Naive thymus-derived CD4-positive, alpha-beta T cell (primary cell): ENCODE results near the gene CCDC61. TPM values are rescaled to one million over a fixed set of nuclear protein-coding genes. Genes with fewer than 3 reads are reported as not detected.

ENCODE experiments used
- ATAC-seq: fragments of 150-1000 bp; cut with Tn5 transposase; 2 replicates; pipeline ENCODE4 v1.10.0; 2021; ENCODE audit warnings: mild to moderate bottlenecking, moderate library complexity
- CTCF ChIA-PET: fragments of 350-600 bp; sonication (Branson Sonifier 250); formaldehyde crosslinking; loops from one replicate; lab custom pipeline; 2021; ENCODE audit warnings: antibody characterized with exemption; lab: Charles Lee
- POLR2A ChIA-PET: fragments of 350-600 bp; sonication (Branson Sonifier 250); formaldehyde crosslinking; loops from one replicate; lab custom pipeline; 2021; ENCODE audit warnings: antibody characterized with exemption, inconsistent platforms; lab: Charles Lee
- DNase-seq, 9 donors: peaks; one replicate each; pipeline versions ENCODE4 v3.0.0 to v3.0.0-alpha.2; 2020 to 2022; ENCODE audit warnings: mixed read lengths in 1 of 9
- H3K27ac ChIP-seq: one replicate; pipeline ENCODE4 v1.7.0; 2013; ENCODE audit warnings: mild to moderate bottlenecking, low read depth, low read length, moderate library complexity
- H3K27me3 ChIP-seq, 2 donors: one replicate each; pipeline ENCODE4 v1.7.0; 2013; ENCODE audit warnings: low read length in 2 of 2, mild to moderate bottlenecking in 2 of 2, moderate library complexity in 2 of 2; ENCODE audit not compliant: control insufficient read depth in 2 of 2, insufficient read depth in 2 of 2
- H3K36me3 ChIP-seq, 3 experiments: 1 replicate in 2 of 3; 2 replicates in 1 of 3; pipeline ENCODE4 v1.7.0; 2013; ENCODE audit warnings: low read length in 3 of 3, mild to moderate bottlenecking in 3 of 3, moderate library complexity in 1 of 3; ENCODE audit not compliant: insufficient read depth in 3 of 3, control insufficient read depth in 2 of 3
- H3K4me1 ChIP-seq, 2 donors: one replicate each; pipeline ENCODE4 v1.7.0; 2013; ENCODE audit warnings: low read length in 2 of 2, mild to moderate bottlenecking in 2 of 2, moderate library complexity in 1 of 2; ENCODE audit not compliant: control insufficient read depth in 2 of 2, insufficient read depth in 2 of 2
- H3K4me3 ChIP-seq: 2 replicates; pipeline ENCODE4 v1.7.0; 2013; ENCODE audit warnings: mild to moderate bottlenecking, low read length
- H3K9me3 ChIP-seq, 3 experiments: 1 replicate in 2 of 3; 2 replicates in 1 of 3; pipeline ENCODE4 v1.7.0; 2013; ENCODE audit warnings: low read length in 3 of 3; ENCODE audit not compliant: control insufficient read depth in 2 of 3
- H3K27ac Mint-ChIP-seq, 9 donors: one replicate each; pipeline ENCODE4 v1.8.0; 2020 to 2022; ENCODE audit warnings: mixed read lengths in 9 of 9, mild to moderate bottlenecking in 8 of 9, moderate library complexity in 5 of 9, inconsistent platforms in 2 of 9
- H3K27me3 Mint-ChIP-seq, 5 donors: one replicate each; pipeline ENCODE4 v1.8.0; 2021 to 2022; ENCODE audit warnings: mixed read lengths in 5 of 5, mild to moderate bottlenecking in 1 of 5
- H3K36me3 Mint-ChIP-seq, 5 donors: one replicate each; pipeline ENCODE4 v1.8.0; 2020 to 2022; ENCODE audit warnings: mixed read lengths in 5 of 5, mild to moderate bottlenecking in 3 of 5, inconsistent platforms in 1 of 5
- H3K4me1 Mint-ChIP-seq, 7 donors: one replicate each; pipeline ENCODE4 v1.8.0; 2020 to 2022; ENCODE audit warnings: mixed read lengths in 7 of 7, mild to moderate bottlenecking in 3 of 7, inconsistent platforms in 1 of 7
- H3K4me3 Mint-ChIP-seq, 10 donors: one replicate each; pipeline ENCODE4 v1.8.0; 2020 to 2022; ENCODE audit warnings: mild to moderate bottlenecking in 10 of 10, mixed read lengths in 10 of 10, moderate library complexity in 6 of 10, inconsistent platforms in 2 of 10
- H3K9me3 Mint-ChIP-seq, 11 donors: one replicate each; pipeline ENCODE4 v1.8.0; 2020 to 2022; ENCODE audit warnings: mixed read lengths in 11 of 11, mild to moderate bottlenecking in 4 of 11, inconsistent platforms in 1 of 11, moderate library complexity in 1 of 11
- intact Hi-C, 2 donors: fragments of 100-400 bp; cut with micrococcal nuclease; formaldehyde crosslinking; loops; one replicate each; pipeline ENCODE4 v1.15.1; 2023
- polyA plus RNA-seq, 2 donors: library from polyadenylated mRNA; unstranded; fragments of 300-500 nt; fragmentation: Illumina TruSeq; gene quantifications; one replicate each; pipeline ENCODE4 v1.2.3, GENCODE V29; 2021
- total RNA-seq, 6 experiments: library from RNA in 5 of 6; stranded (reverse) in 5 of 6; gene quantifications; 1 replicate in 5 of 6; 2 replicates in 1 of 6; pipeline ENCODE4 v1.2.3 and lab custom pipeline; 2021 to 2026

CCDC61 gene
- total and polyA plus RNA-seq, 7 experiments from 2014 or later, result 10.1 to 35.8 (median 15.6) TPM

DNA sequence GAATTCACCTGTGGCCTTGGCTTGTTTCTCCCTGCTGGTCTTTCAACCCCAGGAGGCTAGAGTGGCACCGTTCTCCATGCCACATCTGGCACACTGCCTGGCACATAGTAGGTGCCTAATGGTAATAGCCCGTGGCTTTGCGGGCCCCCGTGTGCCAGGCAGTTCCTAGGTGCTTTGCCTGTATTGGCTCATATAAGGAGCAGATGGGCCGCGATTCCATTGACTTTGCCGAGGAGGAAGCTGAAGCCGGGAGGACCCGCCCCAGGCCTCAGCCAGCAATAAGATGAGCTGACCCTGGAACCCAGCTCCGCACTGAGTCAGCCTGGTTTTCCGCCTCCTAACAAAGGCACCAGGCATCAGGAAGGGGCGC lies 26.8 kb downstream of the CCDC61 start:
- DNase-seq (no peak), ATAC-seq (no peak)
- Histone ChIP-seq H3K36me3 (no peaks in the 10 kb centered on the region), H3K27me3 (no peaks in the 10 kb centered on the region), H3K4me3 (no peak overlapping the region), H3K4me1 (peaks cover 0 to 8% of the 10 kb centered on the region in 2 donors), H3K9me3 (no peaks in the 10 kb centered on the region), H3K27ac (no peak overlapping the region)
- H3K4me3 Mint-ChIP-seq, result no peak overlapping the region
- POLR2A ChIA-PET, result interaction anchor here (1.1 kb wide), 1 partner anchor 27 kb away, joined by 3 read pairs; the partner anchor contains the start of gene CCDC61
- intact Hi-C loops, result no loop called here
- CTCF ChIA-PET, result no interaction called here
- H3K27me3 Mint-ChIP-seq, result peaks cover 11 to 31% (median 25%) of the 10 kb centered on the region in 5 donors
- no peak overlapping the region for H3K27ac Mint-ChIP-seq
- H3K4me1 Mint-ChIP-seq, result peaks cover 12 to 21% (median 17%) of the 10 kb centered on the region in 7 donors
- H3K9me3 Mint-ChIP-seq, result peaks cover 0 to 10% (median 3%) of the 10 kb centered on the region in 11 donors
- peaks cover 0 to 5% (median 0%) of the 10 kb centered on the region in 5 donors for H3K36me3 Mint-ChIP-seq

DNA sequence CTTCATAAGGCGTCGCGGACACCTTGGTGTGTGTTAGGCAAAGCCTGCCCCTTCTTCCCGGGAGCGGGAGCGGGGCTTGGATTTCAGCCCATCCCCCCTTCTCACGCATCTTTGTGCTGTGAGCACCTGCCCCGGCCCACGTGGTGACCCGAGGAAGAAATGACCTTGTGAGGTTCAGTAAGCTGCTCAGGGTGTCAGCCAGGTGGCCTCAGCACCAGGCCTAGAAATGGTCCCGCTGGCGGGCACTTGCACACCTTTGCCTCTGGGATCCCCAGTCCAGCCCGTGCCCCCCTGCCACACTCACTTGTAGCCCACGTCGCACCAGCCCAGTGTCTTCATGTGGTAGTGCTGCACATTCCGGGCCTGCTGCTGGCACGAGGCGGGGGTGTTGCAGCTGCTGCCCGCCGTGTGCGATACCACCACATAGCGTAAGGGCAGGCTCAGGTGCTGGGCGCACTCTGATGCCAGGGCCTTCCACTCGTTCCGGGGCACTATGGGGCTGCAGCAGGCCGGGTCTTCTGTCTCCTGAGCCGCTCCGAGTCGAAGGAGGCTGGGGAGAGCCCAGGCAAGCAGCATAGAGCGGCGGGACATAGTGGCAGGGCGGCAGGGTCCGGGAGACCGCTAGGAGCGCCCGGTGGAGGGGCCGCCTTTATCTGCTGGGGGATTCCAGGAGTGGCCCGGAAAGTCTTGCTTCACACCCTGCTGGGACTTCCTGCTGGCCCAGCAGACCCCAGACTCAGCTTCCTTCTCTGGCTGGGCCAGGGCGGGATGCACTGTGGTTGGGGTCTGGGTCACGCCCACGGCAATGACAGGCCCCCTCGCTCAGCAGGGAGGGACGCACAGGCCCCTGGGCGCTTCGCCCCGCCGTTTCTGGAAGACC lies 27.4 kb downstream of the CCDC61 start, which contains the start of gene PGLYRP1:
Gene PGLYRP1 (minus strand): TSS at position 623 of the 880 bp plus-strand sequence. CDS start 32 bp downstream, at position 591.
- peaks cover 0 to 5% (median 0%) of the 10 kb centered on the region in 5 donors for H3K36me3 Mint-ChIP-seq
- H3K4me3 Mint-ChIP-seq, result no peak within 1 kb of the TSS
- H3K27me3 Mint-ChIP-seq, result peaks cover 11 to 31% (median 25%) of the 10 kb centered on the region in 5 donors
- H3K9me3 ChIP-seq, result no peaks in the 10 kb centered on the region
- H3K4me1 Mint-ChIP-seq, result peaks cover 12 to 21% (median 18%) of the 10 kb centered on the region in 7 donors
- intact Hi-C loops, result no loop called here
- no peak within 1 kb of the TSS for H3K27ac Mint-ChIP-seq
- peaks cover 0 to 10% (median 3%) of the 10 kb centered on the region in 11 donors for H3K9me3 Mint-ChIP-seq
- H3K4me3 ChIP-seq, result no peak within 1 kb of the TSS
- H3K27me3 ChIP-seq, result no peaks in the 10 kb centered on the region
- ChIA-PET CTCF (interaction anchor here (0.7 kb wide), 1 partner anchor 223 kb away, joined by 3 read pairs; no protein-coding TSS in a partner anchor), POLR2A (interaction anchor here (1.1 kb wide), 1 partner anchor 28 kb away, joined by 3 read pairs; the partner anchor contains the start of gene CCDC61)
- H3K36me3 ChIP-seq, result no peaks in the 10 kb centered on the region
- H3K4me1 ChIP-seq, result peaks cover 0 to 8% of the 10 kb centered on the region in 2 donors
- ATAC-seq (no peak), DNase-seq (no peak)
- H3K27ac ChIP-seq, result no peak within 1 kb of the TSS

DNA sequence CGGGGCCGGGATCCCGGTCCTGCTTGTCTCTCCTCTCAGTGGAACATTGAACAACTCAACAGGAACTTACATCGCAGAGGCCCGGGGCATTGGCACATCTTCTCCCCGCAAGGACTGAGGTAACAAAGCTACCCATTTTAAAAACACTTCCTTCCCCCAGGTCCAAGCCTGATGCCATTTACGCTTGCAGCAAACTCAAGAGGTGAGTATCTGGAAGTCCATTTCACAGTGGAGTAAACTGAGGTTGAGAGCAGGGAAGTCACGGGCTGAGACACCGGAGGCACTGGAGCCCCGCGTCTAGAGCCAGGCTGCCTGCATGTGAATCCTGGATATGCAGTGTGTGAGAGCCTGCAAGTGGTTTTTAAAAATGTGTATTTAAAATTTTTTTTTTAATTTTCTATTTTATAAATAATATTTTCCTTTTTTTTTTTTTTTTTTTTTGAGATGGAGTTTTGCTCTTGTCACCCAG lies 28.1 kb downstream of the CCDC61 start:
- Histone ChIP-seq H3K9me3 (no peaks in the 10 kb centered on the region), H3K27ac (no peak overlapping the region), H3K27me3 (no peaks in the 10 kb centered on the region), H3K36me3 (no peaks in the 10 kb centered on the region), H3K4me3 (no peak overlapping the region), H3K4me1 (peaks cover 0 to 8% of the 10 kb centered on the region in 2 donors)
- DNase-seq (no peak), ATAC-seq (no peak)
- peaks cover 11 to 31% (median 25%) of the 10 kb centered on the region in 5 donors for H3K27me3 Mint-ChIP-seq
- peaks cover 0 to 5% (median 0%) of the 10 kb centered on the region in 5 donors for H3K36me3 Mint-ChIP-seq
- intact Hi-C loops, result no loop called here
- CTCF ChIA-PET, result interaction anchor here (0.7 kb wide), 1 partner anchor 222 kb away, joined by 3 read pairs; no protein-coding TSS in a partner anchor
- POLR2A ChIA-PET, result no interaction called here
- peaks cover 12 to 21% (median 18%) of the 10 kb centered on the region in 7 donors for H3K4me1 Mint-ChIP-seq
- peaks cover 0 to 10% (median 3%) of the 10 kb centered on the region in 11 donors for H3K9me3 Mint-ChIP-seq
- no peak overlapping the region for H3K4me3 Mint-ChIP-seq
- H3K27ac Mint-ChIP-seq, result no peak overlapping the region

DNA sequence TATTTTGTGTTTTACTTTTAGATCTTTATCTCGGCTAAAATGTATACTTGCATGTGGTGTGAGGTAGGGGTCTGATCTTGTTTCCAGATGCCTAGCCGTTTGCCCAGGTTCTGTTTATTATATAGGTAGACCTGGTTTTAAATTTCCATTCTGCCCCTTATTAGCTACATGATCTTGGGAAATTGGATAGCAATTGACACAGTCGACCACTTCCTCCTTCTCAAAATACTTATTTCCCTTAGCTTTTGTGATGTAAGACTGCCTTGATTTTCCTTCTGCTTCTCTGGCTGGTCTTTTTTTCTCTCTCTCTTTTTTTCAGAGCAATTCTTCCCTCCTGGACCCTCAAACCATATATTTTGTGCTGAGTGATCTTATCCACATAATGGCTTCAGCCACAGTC lies 30.6 kb downstream of the CCDC61 start:
- ATAC-seq (no peak), DNase-seq (no peak)
- intact Hi-C loops, result no loop called here
- H3K9me3 ChIP-seq, result no peaks in the 10 kb centered on the region
- H3K27me3 ChIP-seq, result no peaks in the 10 kb centered on the region
- no peak overlapping the region for H3K4me3 ChIP-seq
- H3K27ac Mint-ChIP-seq, result no peak overlapping the region
- H3K27me3 Mint-ChIP-seq, result peaks cover 20 to 41% (median 30%) of the 10 kb centered on the region in 5 donors
- H3K27ac ChIP-seq, result no peak overlapping the region
- peaks cover 0 to 5% (median 0%) of the 10 kb centered on the region in 5 donors for H3K36me3 Mint-ChIP-seq
- H3K4me3 Mint-ChIP-seq, result peak overlapping the region in 3 of 10 donors; percentile 6 to 51 (median 39)
- peaks cover 0 to 10% (median 3%) of the 10 kb centered on the region in 11 donors for H3K9me3 Mint-ChIP-seq
- ChIA-PET POLR2A (no interaction called here), CTCF (interaction anchor here (1.3 kb wide), 1 partner anchor 17 kb away, joined by 4 read pairs; no protein-coding TSS in a partner anchor)
- H3K36me3 ChIP-seq, result no peaks in the 10 kb centered on the region
- H3K4me1 Mint-ChIP-seq, result peaks cover 16 to 25% (median 22%) of the 10 kb centered on the region in 7 donors
- peaks cover 0 to 8% of the 10 kb centered on the region in 2 donors for H3K4me1 ChIP-seq

DNA sequence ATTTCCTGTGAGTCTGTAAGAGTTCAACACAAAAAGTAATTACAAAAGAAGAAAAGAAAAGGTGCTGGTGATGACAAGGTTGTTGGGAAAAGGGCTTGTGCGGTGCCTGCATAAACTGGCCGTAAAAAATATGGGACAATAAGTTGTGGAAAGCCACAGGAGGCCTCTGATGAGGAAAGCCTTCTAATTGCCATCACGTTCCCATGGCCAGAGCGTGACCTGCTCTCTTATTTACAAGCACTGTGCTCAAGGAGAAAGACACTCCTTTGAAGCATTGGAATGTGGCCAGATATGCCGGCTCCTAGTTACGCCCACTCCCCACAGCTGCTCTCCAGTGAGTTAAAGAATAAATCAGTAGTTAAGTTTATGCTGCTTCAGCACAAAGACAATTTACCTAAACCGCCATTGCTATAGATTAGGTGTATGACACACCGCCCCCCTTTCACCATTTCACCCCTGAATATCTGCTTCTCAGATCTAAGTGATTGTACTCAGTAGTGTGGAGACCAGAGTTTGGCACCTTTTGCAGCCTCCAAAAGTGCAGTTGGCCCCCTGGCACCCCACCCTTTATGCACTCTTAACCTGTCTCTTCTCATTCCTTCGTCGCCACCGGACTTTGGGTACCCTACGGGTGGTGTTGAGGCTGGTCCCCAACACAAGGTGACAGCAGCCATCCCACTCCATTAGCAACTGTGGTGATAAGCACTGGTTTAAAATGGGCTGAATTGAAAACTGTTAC lies 35.7 kb downstream of the CCDC61 start:
- peaks cover 0 to 5% of the 10 kb centered on the region in 2 donors for H3K4me1 ChIP-seq
- ATAC-seq (no peak), DNase-seq (no peak)
- Mint-ChIP-seq H3K36me3 (peaks cover 0 to 5% (median 0%) of the 10 kb centered on the region in 5 donors), H3K9me3 (peaks cover 0 to 7% (median 3%) of the 10 kb centered on the region in 11 donors), H3K4me3 (no peak overlapping the region), H3K27me3 (peaks cover 6 to 28% (median 20%) of the 10 kb centered on the region in 5 donors), H3K4me1 (peaks cover 12 to 17% (median 14%) of the 10 kb centered on the region in 7 donors), H3K27ac (no peak overlapping the region)
- H3K4me3 ChIP-seq, result no peak overlapping the region
- H3K36me3 ChIP-seq, result no peaks in the 10 kb centered on the region
- H3K9me3 ChIP-seq, result no peaks in the 10 kb centered on the region
- intact Hi-C loops, result loop anchor here in 1 of 2 donors (1.0 kb wide), 1 partner anchor 158 kb away; no protein-coding TSS in a partner anchor
- no peaks in the 10 kb centered on the region for H3K27me3 ChIP-seq
- ChIA-PET CTCF (interaction anchor here (0.7 kb wide), 1 partner anchor 29 kb away, joined by 3 read pairs; no protein-coding TSS in a partner anchor), POLR2A (no interaction called here)
- no peak overlapping the region for H3K27ac ChIP-seq
